Panc1 (cell line): Measurements from ENCODE around the gene EPHB1. TPM values are rescaled to one million over a fixed set of nuclear protein-coding genes. Genes with fewer than 3 reads are reported as not detected.

Source experiments
- ATAC-seq: fragments of 200-7000 bp; cut with Tn5 transposase; 2 replicates; pipeline ENCODE4 v1.9.1; 2020; ENCODE audit warnings: mild to moderate bottlenecking, moderate library complexity
- BruUV-seq: library from RNA; stranded (reverse); fragments of 400-500 nt; replicated peaks from 2 replicates; lab custom pipeline; 2021; lab: Mats Ljungman, UMichigan
- CTCF ChIA-PET: fragments of 300-600 bp; sonication (Branson Sonifier 250); formaldehyde crosslinking; loops from one replicate; lab custom pipeline; 2022; ENCODE audit warnings: antibody characterized with exemption; lab: Charles Lee
- POLR2A ChIA-PET: fragments of 300-600 bp; sonication (Branson Sonifier 250); formaldehyde crosslinking; loops from one replicate; lab custom pipeline; 2022; ENCODE audit warnings: antibody characterized with exemption; lab: Charles Lee
- DNase-seq: peaks from one replicate; pipeline ENCODE4 v3.0.0-alpha.2; 2010; ENCODE audit warnings: low read depth, low spot score
- H3K27ac ChIP-seq: 2 replicates; pipeline ENCODE4 v1.5.1; 2011; ENCODE audit warnings: mild to moderate bottlenecking, low read length, inconsistent platforms
- H3K27me3 ChIP-seq: fragments of 200-500 bp; sonication (Bioruptor generic); 2 replicates; pipeline ENCODE4 v1.6.0; 2014; ENCODE audit warnings: low read length, inconsistent platforms; ENCODE audit not compliant: control insufficient read depth, insufficient read depth
- H3K36me3 ChIP-seq: fragments of 200-500 bp; sonication (Bioruptor generic); 2 replicates; pipeline ENCODE4 v1.5.1; 2014; ENCODE audit warnings: inconsistent platforms, mild to moderate bottlenecking, low read length, moderate library complexity; ENCODE audit not compliant: control insufficient read depth, insufficient read depth
- H3K4me1 ChIP-seq: 2 replicates; pipeline ENCODE4 v1.5.1; 2011; ENCODE audit warnings: inconsistent platforms, mild to moderate bottlenecking, low read length, moderate library complexity; ENCODE audit not compliant: control insufficient read depth, insufficient read depth
- H3K4me3 ChIP-seq, 2 experiments: 2 replicates each; pipeline ENCODE4 v1.5.1; 2011 to 2012; ENCODE audit warnings: low read depth in 2 of 2, low read length in 2 of 2, mild to moderate bottlenecking in 2 of 2, inconsistent platforms in 1 of 2, moderate library complexity in 1 of 2
- H3K9me3 ChIP-seq: fragments of 200-500 bp; sonication (Bioruptor generic); 2 replicates; pipeline ENCODE4 v1.5.1; 2014; ENCODE audit warnings: low read depth, mild to moderate bottlenecking, inconsistent platforms, low read length, moderate library complexity; ENCODE audit not compliant: control insufficient read depth, insufficient read depth
- CTCF ChIP-seq: fragments of 450-650 bp; IDR thresholded peaks from 2 replicates; pipeline ENCODE4 v1.5.1; 2017; ENCODE audit warnings: mild to moderate bottlenecking
- POLR2AphosphoS5 ChIP-seq: IDR thresholded peaks from 2 replicates; pipeline ENCODE4 v1.6.1; 2012; ENCODE audit warnings: mild to moderate bottlenecking, low read depth, low read length, moderate library complexity
- SIN3A ChIP-seq: IDR thresholded peaks from 2 replicates; pipeline ENCODE4 v1.6.1; 2012; ENCODE audit warnings: low read depth, mild to moderate bottlenecking, low read length, moderate library complexity, borderline replicate concordance; ENCODE audit not compliant: insufficient read depth
- TCF7L2 ChIP-seq: IDR thresholded peaks from 2 replicates; pipeline ENCODE4 v1.6.1; 2011; ENCODE audit warnings: mild to moderate bottlenecking, low read depth, low read length, inconsistent platforms
- in situ Hi-C: cut with HindIII; loops from 2 replicates; pipeline ENCODE4 v1.10.0; 2016; ENCODE audit warnings: low sequenced_read_pairs, low pct_unique_long_range_greater_than_20kb
- intact Hi-C: fragments of 100-400 bp; cut with micrococcal nuclease; formaldehyde crosslinking; loops from one replicate; pipeline ENCODE4 v1.10.0; 2022; ENCODE audit not compliant: unreplicated experiment
- total RNA-seq: library from RNA; stranded (reverse); gene quantifications from one replicate; pipeline ENCODE4 v1.2.1, GENCODE V29; 2021; ENCODE audit not compliant: unreplicated experiment
- TF ChIP-seq, protein P1 (sequence below), 2 experiments: IDR thresholded peaks; 2 replicates each; pipeline ENCODE4 v1.6.1; 2011 to 2012; ENCODE audit warnings: low read depth in 2 of 2, control low read depth in 1 of 2, low read length in 1 of 2, mild to moderate bottlenecking in 1 of 2, moderate library complexity in 1 of 2; ENCODE audit not compliant: insufficient read depth in 1 of 2

Gene EPHB1
- total RNA-seq, 1 experiment from 2014 or later: 0.46 TPM

- ATAC-seq: no peak
- intact Hi-C loops: no loop called here
- in situ Hi-C loops: no loop called here
- Histone ChIP-seq H3K27me3 (no peaks in the 10 kb centered on the region; the same call in 1 of the 2 replicates), H3K36me3 (no peaks in the 10 kb centered on the region), H3K4me3 (no peak overlapping the region), H3K27ac (no peak overlapping the region), H3K4me1 (no peaks in the 10 kb centered on the region), H3K9me3 (no peaks in the 10 kb centered on the region)
- ChIA-PET CTCF (no interaction called here), POLR2A (interaction anchor here (0.5 to 0.6 kb wide), 2 partner anchors 488 to 1593 kb away, joined by 3 to 4 read pairs; no protein-coding TSS in a partner anchor)
- TF ChIP-seq, protein P1, sequence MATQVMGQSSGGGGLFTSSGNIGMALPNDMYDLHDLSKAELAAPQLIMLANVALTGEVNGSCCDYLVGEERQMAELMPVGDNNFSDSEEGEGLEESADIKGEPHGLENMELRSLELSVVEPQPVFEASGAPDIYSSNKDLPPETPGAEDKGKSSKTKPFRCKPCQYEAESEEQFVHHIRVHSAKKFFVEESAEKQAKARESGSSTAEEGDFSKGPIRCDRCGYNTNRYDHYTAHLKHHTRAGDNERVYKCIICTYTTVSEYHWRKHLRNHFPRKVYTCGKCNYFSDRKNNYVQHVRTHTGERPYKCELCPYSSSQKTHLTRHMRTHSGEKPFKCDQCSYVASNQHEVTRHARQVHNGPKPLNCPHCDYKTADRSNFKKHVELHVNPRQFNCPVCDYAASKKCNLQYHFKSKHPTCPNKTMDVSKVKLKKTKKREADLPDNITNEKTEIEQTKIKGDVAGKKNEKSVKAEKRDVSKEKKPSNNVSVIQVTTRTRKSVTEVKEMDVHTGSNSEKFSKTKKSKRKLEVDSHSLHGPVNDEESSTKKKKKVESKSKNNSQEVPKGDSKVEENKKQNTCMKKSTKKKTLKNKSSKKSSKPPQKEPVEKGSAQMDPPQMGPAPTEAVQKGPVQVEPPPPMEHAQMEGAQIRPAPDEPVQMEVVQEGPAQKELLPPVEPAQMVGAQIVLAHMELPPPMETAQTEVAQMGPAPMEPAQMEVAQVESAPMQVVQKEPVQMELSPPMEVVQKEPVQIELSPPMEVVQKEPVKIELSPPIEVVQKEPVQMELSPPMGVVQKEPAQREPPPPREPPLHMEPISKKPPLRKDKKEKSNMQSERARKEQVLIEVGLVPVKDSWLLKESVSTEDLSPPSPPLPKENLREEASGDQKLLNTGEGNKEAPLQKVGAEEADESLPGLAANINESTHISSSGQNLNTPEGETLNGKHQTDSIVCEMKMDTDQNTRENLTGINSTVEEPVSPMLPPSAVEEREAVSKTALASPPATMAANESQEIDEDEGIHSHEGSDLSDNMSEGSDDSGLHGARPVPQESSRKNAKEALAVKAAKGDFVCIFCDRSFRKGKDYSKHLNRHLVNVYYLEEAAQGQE (IDR thresholded peaks at IDR 0.05; ENCODE audit: insufficient read depth in 1 of 2, low read depth in 2 of 2, low read length in 1 of 2): no peak
- BruUV-seq: no TSS peak
- no peak for DNase-seq
These were observed 161.3 kb downstream of the EPHB1 start for GRCh38 chr3:134956395-134956794.

DNA sequence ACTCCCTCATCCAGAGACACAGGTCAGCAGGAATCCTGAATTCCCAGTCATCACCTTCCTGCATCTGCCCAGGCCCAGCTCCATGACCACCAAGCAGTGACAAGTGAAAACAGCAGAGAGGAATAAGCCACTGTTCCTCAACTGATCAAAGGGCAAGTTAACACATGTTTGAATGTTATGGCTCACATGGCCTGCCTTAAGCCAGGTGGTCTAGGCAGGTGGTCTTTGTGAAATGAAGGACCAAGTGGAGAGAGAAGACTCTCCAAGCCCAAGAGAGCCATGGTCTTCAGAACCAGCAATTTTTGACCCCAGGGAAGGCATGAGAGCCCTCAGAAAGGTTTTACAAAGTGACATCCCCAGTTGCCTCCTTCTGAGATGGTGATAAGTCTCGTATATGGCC is 161.8 kb downstream of the EPHB1 start:
- no peak overlapping the region for H3K27ac ChIP-seq
- CTCF ChIA-PET: no interaction called here
- ATAC-seq: no peak
- intact Hi-C loops (no loop called here), in situ Hi-C loops (no loop called here)
- no peak overlapping the region for H3K4me3 ChIP-seq
- no TSS peak for BruUV-seq
- POLR2A ChIA-PET: interaction anchor here (0.6 kb wide), 1 partner anchor 488 kb away, joined by 4 read pairs; no protein-coding TSS in a partner anchor
- H3K36me3 ChIP-seq: no peaks in the 10 kb centered on the region
- H3K9me3 ChIP-seq: no peaks in the 10 kb centered on the region
- no peaks in the 10 kb centered on the region; the same call in 1 of the 2 replicates for H3K27me3 ChIP-seq
- no peak for DNase-seq
- H3K4me1 ChIP-seq: no peaks in the 10 kb centered on the region
- no peak for TF ChIP-seq TCF7L2
- no peak for TF ChIP-seq SIN3A
- TF ChIP-seq POLR2AphosphoS5: no peak
- TF ChIP-seq, protein P1 (IDR thresholded peaks at IDR 0.05; ENCODE audit: insufficient read depth in 1 of 2, low read depth in 2 of 2, low read length in 1 of 2): no peak
- no peak for TF ChIP-seq CTCF
